Esophagus squamous epithelium (tissue), 4 donors: ENCODE results near the gene EVI5.

Experiments used
- CTCF ChIP-seq, 6 experiments: fragments of 450-650 bp in 4 of 6; fragments of 200-600 bp in 2 of 6; sonication (generic) in 2 of 6; IDR thresholded peaks; one replicate each; pipeline ENCODE4 v1.5.1; 2016 to 2019; ENCODE audit warnings: antibody characterized with exemption in 6 of 6, mild to moderate bottlenecking in 4 of 6, moderate library complexity in 4 of 6
- POLR2A ChIP-seq, 4 donors: fragments of 450-650 bp; IDR thresholded peaks; one replicate each; pipeline ENCODE4 v1.6.1; 2017; ENCODE audit warnings: antibody characterized with exemption in 4 of 4, mild to moderate bottlenecking in 4 of 4, moderate library complexity in 3 of 4

- TF ChIP-seq POLR2A (IDR thresholded peaks at IDR 0.05) = no peak
- no peak for TF ChIP-seq CTCF (IDR thresholded peaks at IDR 0.05)
Measured at GRCh38 chr1:92466683-92467352, 318.1 kb downstream of the EVI5 start.
